Type B pancreatic cell (in vitro differentiated cells): ENCODE measurements around the gene SLC29A3. TPM values are rescaled to one million over a fixed set of nuclear protein-coding genes. Genes with fewer than 3 reads are reported as not detected.

Experiments
- DNase-seq: peaks from one replicate; pipeline ENCODE4 v3.0.0; 2021; ENCODE audit warnings: mixed read lengths; ENCODE audit not compliant: unreplicated experiment; ENCODE audit errors: extremely low spot score
- H3K27ac Mint-ChIP-seq: 2 replicates; pipeline ENCODE4 v1.8.0; 2021; ENCODE audit warnings: mild to moderate bottlenecking, mixed read lengths
- H3K27me3 Mint-ChIP-seq: 2 replicates; pipeline ENCODE4 v1.8.0; 2021; ENCODE audit warnings: mixed read lengths
- H3K36me3 Mint-ChIP-seq: 2 replicates; pipeline ENCODE4 v1.8.0; 2021; ENCODE audit warnings: mixed read lengths
- H3K4me1 Mint-ChIP-seq: one replicate; pipeline ENCODE4 v1.8.0; 2021; ENCODE audit warnings: mixed read lengths; ENCODE audit not compliant: unreplicated experiment
- H3K4me3 Mint-ChIP-seq: 2 replicates; pipeline ENCODE4 v1.8.0; 2021; ENCODE audit warnings: mild to moderate bottlenecking, mixed read lengths
- H3K9me3 Mint-ChIP-seq: 2 replicates; pipeline ENCODE4 v1.8.0; 2021; ENCODE audit warnings: mixed read lengths
- total RNA-seq: library from RNA; stranded (reverse); gene quantifications from 2 replicates; pipeline ENCODE4 v1.2.1, GENCODE V29; 2021; ENCODE audit warnings: low replicate concordance
- TF ChIP-seq, protein P1 (sequence below): fragments of 200-600 bp; sonication (generic); conservative IDR thresholded peaks from 2 replicates; pipeline ENCODE4 v1.5.0; 2021; ENCODE audit warnings: antibody characterized with exemption, mild to moderate bottlenecking

Gene SLC29A3
- total RNA-seq, 1 donor from 2014 or later: 8.8 TPM

- Mint-ChIP-seq H3K27ac (no peak overlapping the region), H3K9me3 (no peaks in the 10 kb centered on the region), H3K4me3 (no peak overlapping the region), H3K36me3 (no peaks in the 10 kb centered on the region), H3K27me3 (no peaks in the 10 kb centered on the region), H3K4me1 (peaks cover 17% of the 10 kb centered on the region)
- TF ChIP-seq, protein P1, sequence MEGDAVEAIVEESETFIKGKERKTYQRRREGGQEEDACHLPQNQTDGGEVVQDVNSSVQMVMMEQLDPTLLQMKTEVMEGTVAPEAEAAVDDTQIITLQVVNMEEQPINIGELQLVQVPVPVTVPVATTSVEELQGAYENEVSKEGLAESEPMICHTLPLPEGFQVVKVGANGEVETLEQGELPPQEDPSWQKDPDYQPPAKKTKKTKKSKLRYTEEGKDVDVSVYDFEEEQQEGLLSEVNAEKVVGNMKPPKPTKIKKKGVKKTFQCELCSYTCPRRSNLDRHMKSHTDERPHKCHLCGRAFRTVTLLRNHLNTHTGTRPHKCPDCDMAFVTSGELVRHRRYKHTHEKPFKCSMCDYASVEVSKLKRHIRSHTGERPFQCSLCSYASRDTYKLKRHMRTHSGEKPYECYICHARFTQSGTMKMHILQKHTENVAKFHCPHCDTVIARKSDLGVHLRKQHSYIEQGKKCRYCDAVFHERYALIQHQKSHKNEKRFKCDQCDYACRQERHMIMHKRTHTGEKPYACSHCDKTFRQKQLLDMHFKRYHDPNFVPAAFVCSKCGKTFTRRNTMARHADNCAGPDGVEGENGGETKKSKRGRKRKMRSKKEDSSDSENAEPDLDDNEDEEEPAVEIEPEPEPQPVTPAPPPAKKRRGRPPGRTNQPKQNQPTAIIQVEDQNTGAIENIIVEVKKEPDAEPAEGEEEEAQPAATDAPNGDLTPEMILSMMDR: no peak
- DNase-seq: no peak
These were observed 41.0 kb upstream of the SLC29A3 start for GRCh38 chr10:71277914-71278665.

- Mint-ChIP-seq H3K27me3 (no peaks in the 10 kb centered on the region), H3K9me3 (no peaks in the 10 kb centered on the region), H3K27ac (no peak overlapping the region), H3K4me3 (no peak overlapping the region), H3K4me1 (peaks cover 17% of the 10 kb centered on the region), H3K36me3 (no peaks in the 10 kb centered on the region)
- TF ChIP-seq, protein P1: no peak
- DNase-seq: no peak
These were observed 40.1 kb upstream of the SLC29A3 start for GRCh38 chr10:71278691-71279588.

DNA sequence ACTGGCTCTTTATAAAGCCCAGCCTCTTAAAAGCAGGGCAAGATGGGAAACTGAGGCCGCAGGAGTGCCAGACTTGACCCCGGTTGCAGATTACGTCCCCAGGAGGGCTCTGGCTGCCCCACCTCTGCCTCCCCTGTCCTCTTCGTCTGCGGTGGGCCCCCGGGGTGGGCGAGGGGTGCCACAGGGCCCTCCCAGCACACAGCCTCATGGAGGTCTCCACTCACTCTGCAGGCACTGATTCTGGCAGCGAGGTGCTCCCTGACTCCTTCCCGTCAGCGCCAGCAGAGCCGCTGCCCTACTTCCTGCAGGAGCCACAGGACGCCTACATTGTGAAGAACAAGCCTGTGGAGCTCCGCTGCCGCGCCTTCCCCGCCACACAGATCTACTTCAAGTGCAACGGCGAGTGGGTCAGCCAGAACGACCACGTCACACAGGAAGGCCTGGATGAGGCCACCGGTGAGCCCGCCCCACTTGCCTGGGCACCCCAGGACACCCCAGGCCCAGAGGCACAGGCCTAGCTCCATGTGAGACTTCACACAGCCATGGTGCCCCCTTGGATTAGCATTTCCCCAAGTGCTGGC, 39.4 kb upstream of the SLC29A3 start:
- H3K27me3 Mint-ChIP-seq: no peaks in the 10 kb centered on the region
- H3K27ac Mint-ChIP-seq: no peak overlapping the region
- TF ChIP-seq, protein P1: no peak
- H3K4me3 Mint-ChIP-seq: no peak overlapping the region
- no peak for DNase-seq
- no peaks in the 10 kb centered on the region for H3K9me3 Mint-ChIP-seq
- H3K4me1 Mint-ChIP-seq: peaks cover 14% of the 10 kb centered on the region
- no peaks in the 10 kb centered on the region for H3K36me3 Mint-ChIP-seq

DNA sequence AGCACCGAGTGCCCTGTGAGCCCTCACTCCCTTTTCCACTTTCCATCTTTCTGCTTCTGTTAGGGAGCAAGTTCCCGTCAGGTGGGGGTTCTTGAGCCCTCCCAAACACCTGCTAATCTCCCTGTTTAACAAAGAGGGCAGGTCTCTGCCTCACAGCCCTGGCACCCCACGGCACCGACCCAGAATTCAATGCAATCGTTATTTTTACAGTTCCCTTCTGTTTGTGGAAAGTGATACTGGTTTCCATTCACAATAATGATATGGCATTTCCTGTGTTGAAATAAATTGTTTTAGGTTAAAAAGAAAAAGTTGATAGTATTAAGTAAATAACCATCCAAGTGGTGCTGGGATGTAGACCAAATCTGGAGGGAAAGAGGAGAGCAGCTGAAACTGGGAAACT, 38.8 kb upstream of the SLC29A3 start:
- TF ChIP-seq, protein P1: no peak
- Mint-ChIP-seq H3K36me3 (no peaks in the 10 kb centered on the region), H3K27me3 (no peaks in the 10 kb centered on the region), H3K9me3 (no peaks in the 10 kb centered on the region), H3K27ac (no peak overlapping the region), H3K4me3 (no peak overlapping the region), H3K4me1 (peaks cover 8% of the 10 kb centered on the region)
- no peak for DNase-seq

DNA sequence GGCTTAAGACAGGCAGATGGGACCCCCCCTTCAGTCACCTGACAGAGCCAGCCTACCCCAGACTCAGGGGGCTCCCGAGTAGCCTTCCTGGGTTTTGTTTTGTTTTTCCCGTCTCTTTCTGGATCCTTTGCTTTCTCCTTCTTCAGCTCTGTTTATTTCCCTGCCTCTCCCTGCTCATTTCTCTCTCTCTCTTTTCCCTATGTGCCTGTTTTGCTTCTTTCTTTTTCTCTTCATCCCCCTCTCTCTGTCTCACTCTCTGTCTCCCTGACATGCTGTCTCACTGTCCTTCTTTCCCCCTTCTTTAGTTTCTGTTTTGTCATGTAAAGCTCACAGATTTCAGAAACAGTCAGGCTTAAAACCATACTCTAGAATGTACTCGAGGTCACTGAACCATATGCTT, 38.2 kb upstream of the SLC29A3 start:
- DNase-seq: no peak
- H3K4me1 Mint-ChIP-seq: peaks cover 4% of the 10 kb centered on the region
- H3K4me3 Mint-ChIP-seq: no peak overlapping the region
- H3K27me3 Mint-ChIP-seq: no peaks in the 10 kb centered on the region
- peak overlapping the region; percentile 1 for H3K27ac Mint-ChIP-seq
- H3K9me3 Mint-ChIP-seq: no peaks in the 10 kb centered on the region
- TF ChIP-seq, protein P1: no peak
- H3K36me3 Mint-ChIP-seq: no peaks in the 10 kb centered on the region
